GM20000 (cell line): ENCODE results near the gene SEC14L2.

Experiments used
- DNase-seq: peaks from one replicate; pipeline ENCODE4 v3.0.0; 2012; ENCODE audit warnings: low spot score
- CTCF ChIP-seq: IDR thresholded peaks from 2 replicates; pipeline ENCODE4 v1.5.1; 2012; ENCODE audit warnings: mild to moderate bottlenecking, control low read depth; ENCODE audit errors: extremely low read depth, missing control alignments

Gene SEC14L2

GRCh38 chr22:30427871-30428270 lies 31.1 kb downstream of the SEC14L2 start:
- no peak for DNase-seq
- no peak for TF ChIP-seq CTCF

- TF ChIP-seq CTCF: no peak
- DNase-seq: no peak
Measured at GRCh38 chr22:30429887-30430286, 33.1 kb downstream of the SEC14L2 start.

GRCh38 chr22:30430933-30431332 lies 34.1 kb downstream of the SEC14L2 start:
- DNase-seq: no peak

GRCh38 chr22:30432096-30432495 lies 35.3 kb downstream of the SEC14L2 start:
- DNase-seq: no peak
- TF ChIP-seq CTCF: no peak

More at GRCh38 chr22:30430933-30431332, 34.1 kb downstream of the SEC14L2 start:
- no peak for TF ChIP-seq CTCF

- DNase-seq: no peak
- no peak for TF ChIP-seq CTCF
Measured at GRCh38 chr22:30432520-30432919, 35.7 kb downstream of the SEC14L2 start.

GRCh38 chr22:30433227-30433626 lies 36.4 kb downstream of the SEC14L2 start:
- no peak for TF ChIP-seq CTCF
- no peak for DNase-seq

- no peak for DNase-seq
- TF ChIP-seq CTCF: no peak
Measured at GRCh38 chr22:30433773-30434172, 37.0 kb downstream of the SEC14L2 start.

GRCh38 chr22:30434843-30435242 lies 38.0 kb downstream of the SEC14L2 start:
- DNase-seq: no peak
- no peak for TF ChIP-seq CTCF
